MM.1S (cell line): ENCODE measurements around the gene UGGT1.

Experiments used
- DNase-seq: peaks from one replicate; pipeline ENCODE4 v3.0.0-alpha.2; 2015
- H2AFZ ChIP-seq: fragments of 300-600 bp; sonication (generic); 2 replicates; pipeline ENCODE4 v1.6.0; 2016; ENCODE audit warnings: antibody characterized with exemption, low read length
- H3F3A ChIP-seq: fragments of 300-600 bp; sonication (generic); 2 replicates; pipeline ENCODE4 v1.6.1; 2016; ENCODE audit warnings: mild to moderate bottlenecking, antibody characterized with exemption, low read length, moderate library complexity, mixed read lengths; ENCODE audit not compliant: insufficient read depth
- H3K27ac ChIP-seq: fragments of 300-600 bp; sonication (generic); 2 replicates; pipeline ENCODE4 v1.5.1; 2016; ENCODE audit warnings: mild to moderate bottlenecking, low read length
- H3K27me3 ChIP-seq: fragments of 300-600 bp; sonication (generic); replicated peaks from 2 replicates; pipeline ENCODE4 v1.6.0; 2016; ENCODE audit warnings: low read length; ENCODE audit not compliant: insufficient read depth
- H3K36me3 ChIP-seq: fragments of 300-600 bp; sonication (generic); replicated peaks from 2 replicates; pipeline ENCODE4 v1.6.1; 2016; ENCODE audit warnings: mild to moderate bottlenecking, low read length, mixed read lengths; ENCODE audit not compliant: insufficient read depth
- H3K4me1 ChIP-seq: fragments of 300-600 bp; sonication (generic); 2 replicates; pipeline ENCODE4 v1.6.1; 2016; ENCODE audit warnings: low read length, mixed read lengths
- H3K4me2 ChIP-seq: fragments of 300-600 bp; sonication (generic); 2 replicates; pipeline ENCODE4 v1.6.0; 2016; ENCODE audit warnings: low read depth, low read length
- H3K4me3 ChIP-seq: fragments of 300-600 bp; sonication (generic); 2 replicates; pipeline ENCODE4 v1.5.1; 2016; ENCODE audit warnings: low read length, mixed read lengths
- H3K79me2 ChIP-seq: fragments of 300-600 bp; sonication (generic); 2 replicates; pipeline ENCODE4 v1.6.1; 2016; ENCODE audit warnings: mixed run types, low read length, mixed read lengths
- H3K9ac ChIP-seq: fragments of 300-600 bp; sonication (generic); 2 replicates; pipeline ENCODE4 v1.6.1; 2016; ENCODE audit warnings: low read length, mixed read lengths
- H3K9me2 ChIP-seq: fragments of 300-600 bp; sonication (generic); replicated peaks from 2 replicates; pipeline ENCODE4 v1.6.1; 2016; ENCODE audit warnings: mild to moderate bottlenecking, low read length, mixed read lengths; ENCODE audit not compliant: insufficient read depth
- H3K9me3 ChIP-seq: fragments of 300-600 bp; sonication (generic); replicated peaks from 2 replicates; pipeline ENCODE4 v1.6.1; 2016; ENCODE audit warnings: mild to moderate bottlenecking, low read length, mixed read lengths; ENCODE audit not compliant: insufficient read depth
- H4K20me1 ChIP-seq: fragments of 300-600 bp; sonication (generic); 2 replicates; pipeline ENCODE4 v1.6.1; 2016; ENCODE audit warnings: mild to moderate bottlenecking, low read length, moderate library complexity, mixed read lengths; ENCODE audit not compliant: insufficient read depth
- EZH2 ChIP-seq: fragments of 300-600 bp; sonication (generic); optimal IDR thresholded peaks from 2 replicates; pipeline ENCODE3; 2017; ENCODE audit warnings: low read depth, mild to moderate bottlenecking, antibody characterized with exemption, low read length, mixed read lengths
- EZH2phosphoT487 ChIP-seq: fragments of 300-600 bp; sonication (generic); IDR thresholded peaks from 2 replicates; pipeline ENCODE4 v1.6.1; 2018; ENCODE audit warnings: antibody characterized with exemption, low read length
- TF ChIP-seq, protein P1 (sequence below): fragments of 300-600 bp; sonication (generic); IDR thresholded peaks from 2 replicates; pipeline ENCODE4 v1.5.1; 2016; ENCODE audit warnings: antibody characterized with exemption, low read length, mixed read lengths

The UGGT1 gene

GRCh38 chr2:128162266-128162665 is 71.3 kb downstream of the UGGT1 start:
- no peaks in the 10 kb centered on the region for H3K9me2 ChIP-seq
- H3K27ac ChIP-seq = no peak overlapping the region
- DNase-seq = no peak
- H2AFZ ChIP-seq = no peak overlapping the region
- H4K20me1 ChIP-seq = no peaks in the 10 kb centered on the region
- H3K4me2 ChIP-seq = no peak overlapping the region
- H3K79me2 ChIP-seq = no peaks in the 10 kb centered on the region
- no peaks in the 10 kb centered on the region for H3K4me1 ChIP-seq
- H3K36me3 ChIP-seq = no peaks in the 10 kb centered on the region; the same call in 1 of the 2 replicates
- H3K4me3 ChIP-seq = no peak overlapping the region
- TF ChIP-seq, protein P1, sequence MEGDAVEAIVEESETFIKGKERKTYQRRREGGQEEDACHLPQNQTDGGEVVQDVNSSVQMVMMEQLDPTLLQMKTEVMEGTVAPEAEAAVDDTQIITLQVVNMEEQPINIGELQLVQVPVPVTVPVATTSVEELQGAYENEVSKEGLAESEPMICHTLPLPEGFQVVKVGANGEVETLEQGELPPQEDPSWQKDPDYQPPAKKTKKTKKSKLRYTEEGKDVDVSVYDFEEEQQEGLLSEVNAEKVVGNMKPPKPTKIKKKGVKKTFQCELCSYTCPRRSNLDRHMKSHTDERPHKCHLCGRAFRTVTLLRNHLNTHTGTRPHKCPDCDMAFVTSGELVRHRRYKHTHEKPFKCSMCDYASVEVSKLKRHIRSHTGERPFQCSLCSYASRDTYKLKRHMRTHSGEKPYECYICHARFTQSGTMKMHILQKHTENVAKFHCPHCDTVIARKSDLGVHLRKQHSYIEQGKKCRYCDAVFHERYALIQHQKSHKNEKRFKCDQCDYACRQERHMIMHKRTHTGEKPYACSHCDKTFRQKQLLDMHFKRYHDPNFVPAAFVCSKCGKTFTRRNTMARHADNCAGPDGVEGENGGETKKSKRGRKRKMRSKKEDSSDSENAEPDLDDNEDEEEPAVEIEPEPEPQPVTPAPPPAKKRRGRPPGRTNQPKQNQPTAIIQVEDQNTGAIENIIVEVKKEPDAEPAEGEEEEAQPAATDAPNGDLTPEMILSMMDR = no peak
- TF ChIP-seq EZH2phosphoT487 (no peak), EZH2 (no peak)
- H3K9ac ChIP-seq = no peak overlapping the region
- H3F3A ChIP-seq = no peaks in the 10 kb centered on the region
- H3K9me3 ChIP-seq = no peaks in the 10 kb centered on the region
- H3K27me3 ChIP-seq = no peaks in the 10 kb centered on the region

DNA sequence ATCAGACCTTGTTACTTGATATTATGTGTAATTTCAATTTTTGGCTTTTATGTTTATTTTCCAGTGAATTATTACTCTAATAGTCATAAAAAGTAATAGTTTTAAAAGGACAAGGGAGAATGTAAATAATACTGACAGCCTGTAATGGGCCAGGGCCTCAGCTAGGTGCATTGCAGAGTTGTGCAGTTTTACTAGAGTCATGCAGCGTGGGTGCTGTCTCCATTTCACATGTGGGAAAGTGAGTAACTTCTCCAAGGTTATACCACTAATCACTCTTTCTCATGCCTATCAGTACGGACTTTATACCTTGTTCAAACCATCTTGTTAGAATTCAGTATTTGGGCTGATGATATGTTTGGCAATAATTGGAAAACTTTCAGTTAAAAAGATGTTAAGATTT is 73.3 kb downstream of the UGGT1 start:
- no peak overlapping the region for H3K9ac ChIP-seq
- TF ChIP-seq EZH2phosphoT487 (no peak), EZH2 (no peak)
- TF ChIP-seq, protein P1 = no peak
- H3K36me3 ChIP-seq = no peaks in the 10 kb centered on the region; the same call in 1 of the 2 replicates
- no peak overlapping the region for H3K4me2 ChIP-seq
- H3K9me3 ChIP-seq = no peaks in the 10 kb centered on the region
- no peak for DNase-seq
- no peak overlapping the region for H3K27ac ChIP-seq
- H3K9me2 ChIP-seq = no peaks in the 10 kb centered on the region
- H3K27me3 ChIP-seq = no peaks in the 10 kb centered on the region
- no peaks in the 10 kb centered on the region for H4K20me1 ChIP-seq
- no peaks in the 10 kb centered on the region for H3F3A ChIP-seq
- no peaks in the 10 kb centered on the region for H3K79me2 ChIP-seq
- no peaks in the 10 kb centered on the region for H3K4me1 ChIP-seq
- no peak overlapping the region for H2AFZ ChIP-seq
- H3K4me3 ChIP-seq = no peak overlapping the region

DNA sequence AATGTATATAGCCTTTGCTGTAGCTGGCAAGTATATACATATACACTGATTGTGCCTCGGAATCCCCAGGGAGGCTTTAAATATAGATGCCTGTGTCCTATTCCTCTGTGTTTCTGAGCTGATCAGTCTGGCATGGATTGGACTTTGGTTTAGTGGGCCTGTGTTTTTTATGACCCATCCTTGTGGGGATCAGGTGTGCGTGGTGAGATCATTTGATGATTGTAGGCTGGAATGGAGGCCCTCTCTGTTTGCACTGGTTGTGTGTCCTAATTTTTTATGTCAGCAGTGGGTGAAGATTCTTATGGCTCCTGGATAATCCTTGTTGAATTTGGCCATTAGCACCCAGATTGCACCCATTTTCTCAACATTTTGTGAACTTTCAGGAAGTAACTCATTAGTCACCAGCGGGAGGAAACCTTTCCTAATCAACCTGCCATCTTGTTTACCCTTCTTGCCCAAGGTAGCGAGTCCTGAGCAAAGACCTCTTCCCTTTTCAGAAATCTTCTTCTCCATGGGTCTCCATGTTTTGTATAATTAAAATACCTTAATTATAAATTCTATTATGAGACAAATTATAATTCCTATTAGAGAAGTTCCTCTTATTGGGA is 75.8 kb downstream of the UGGT1 start:
- no peak for DNase-seq
- no peaks in the 10 kb centered on the region for H4K20me1 ChIP-seq
- H3K27ac ChIP-seq = no peak overlapping the region
- no peak overlapping the region for H3K4me2 ChIP-seq
- no peaks in the 10 kb centered on the region for H3K79me2 ChIP-seq
- no peak overlapping the region for H3K9ac ChIP-seq
- no peaks in the 10 kb centered on the region for H3K9me2 ChIP-seq
- H3K27me3 ChIP-seq = no peaks in the 10 kb centered on the region
- no peaks in the 10 kb centered on the region; the same call in 1 of the 2 replicates for H3K36me3 ChIP-seq
- H3K9me3 ChIP-seq = no peaks in the 10 kb centered on the region
- H3K4me3 ChIP-seq = no peak overlapping the region
- TF ChIP-seq EZH2 = no peak
- TF ChIP-seq EZH2phosphoT487 = no peak
- no peaks in the 10 kb centered on the region for H3K4me1 ChIP-seq
- H2AFZ ChIP-seq = no peak overlapping the region
- H3F3A ChIP-seq = no peaks in the 10 kb centered on the region

DNA sequence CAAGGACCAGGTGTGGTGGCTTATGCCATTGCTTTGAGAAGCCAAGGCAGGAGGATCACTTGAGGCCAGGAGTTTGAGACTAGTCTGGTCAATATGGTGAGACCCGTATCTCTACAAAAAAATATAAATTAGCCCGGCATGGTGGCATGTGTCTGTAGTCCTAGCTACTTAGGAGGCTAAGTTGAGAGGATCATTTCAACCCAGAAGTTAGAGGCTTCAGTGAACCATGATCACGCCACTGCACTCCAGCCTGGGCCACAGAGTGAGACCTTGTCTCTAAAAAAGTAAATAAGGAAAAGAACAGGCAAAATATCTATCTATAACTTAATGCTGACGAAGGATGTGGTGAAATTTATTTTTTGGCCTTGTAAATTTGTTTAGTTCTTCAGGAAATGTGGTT is 78.1 kb downstream of the UGGT1 start:
- Histone ChIP-seq H3K36me3 (no peaks in the 10 kb centered on the region; the same call in none of the 2 replicates), H3K4me2 (no peak overlapping the region)

More for the DNA sequence above, 78.1 kb downstream of the UGGT1 start:
- Histone ChIP-seq H4K20me1 (no peaks in the 10 kb centered on the region), H3K27ac (no peak overlapping the region), H3K9ac (no peak overlapping the region), H3K9me3 (no peaks in the 10 kb centered on the region), H3K4me3 (no peak overlapping the region), H3K79me2 (no peaks in the 10 kb centered on the region), H3K4me1 (no peaks in the 10 kb centered on the region), H3F3A (no peaks in the 10 kb centered on the region), H3K27me3 (no peaks in the 10 kb centered on the region), H3K9me2 (no peaks in the 10 kb centered on the region), H2AFZ (no peak overlapping the region)
- DNase-seq = no peak
- TF ChIP-seq EZH2phosphoT487 (no peak), EZH2 (no peak)
- TF ChIP-seq, protein P1 = no peak
